ENCODE measurements around the gene TMEM117.

The TMEM117 gene

DNA sequence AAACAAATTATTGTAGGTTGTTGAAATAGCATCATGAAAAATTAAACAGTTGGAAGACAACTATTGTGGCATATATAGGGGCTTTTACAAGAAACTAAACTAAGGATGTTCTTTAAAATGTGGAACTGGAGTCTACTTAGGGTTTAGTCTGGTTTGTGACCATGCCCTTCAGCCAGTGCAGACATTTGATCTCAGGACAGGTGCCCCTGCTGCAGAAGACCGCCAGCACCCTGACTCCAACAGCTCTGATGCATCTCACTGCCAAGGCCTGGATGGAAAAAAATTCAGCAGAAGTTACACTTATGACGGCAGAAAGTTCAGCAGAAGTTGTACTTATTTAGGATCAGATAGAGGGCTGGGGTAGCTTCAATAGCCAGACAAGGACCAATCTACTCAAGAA lies 51.5 kb downstream of the TMEM117 start:
- no peak for DNase-seq

GRCh38 chr12:43891856-43892574 lies 56.1 kb downstream of the TMEM117 start:
- DNase-seq, result no peak

- no peak for DNase-seq
Observed at GRCh38 chr12:43893670-43894069, 57.8 kb downstream of the TMEM117 start.

GRCh38 chr12:43895580-43896206 lies 59.8 kb downstream of the TMEM117 start:
- DNase-seq, result no peak

DNA sequence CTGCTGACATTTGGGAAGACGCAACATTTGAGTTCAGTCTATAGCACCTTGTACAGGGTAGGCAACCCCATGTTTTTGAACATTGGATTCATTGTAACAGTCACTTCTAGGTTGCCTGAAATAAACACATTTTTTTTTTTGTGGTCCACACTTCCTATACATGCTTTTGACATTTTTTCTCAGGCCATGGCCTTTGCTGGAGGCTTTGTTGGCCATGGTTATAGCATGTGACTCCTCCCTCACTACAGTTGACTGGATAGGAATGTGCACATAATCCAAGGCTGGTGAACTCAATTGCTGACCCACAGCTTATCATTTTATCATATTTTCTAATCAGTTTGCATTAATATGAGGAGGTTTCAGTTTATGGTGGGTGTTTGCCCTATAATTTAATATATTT lies 60.6 kb downstream of the TMEM117 start:
- no peak for DNase-seq

DNA sequence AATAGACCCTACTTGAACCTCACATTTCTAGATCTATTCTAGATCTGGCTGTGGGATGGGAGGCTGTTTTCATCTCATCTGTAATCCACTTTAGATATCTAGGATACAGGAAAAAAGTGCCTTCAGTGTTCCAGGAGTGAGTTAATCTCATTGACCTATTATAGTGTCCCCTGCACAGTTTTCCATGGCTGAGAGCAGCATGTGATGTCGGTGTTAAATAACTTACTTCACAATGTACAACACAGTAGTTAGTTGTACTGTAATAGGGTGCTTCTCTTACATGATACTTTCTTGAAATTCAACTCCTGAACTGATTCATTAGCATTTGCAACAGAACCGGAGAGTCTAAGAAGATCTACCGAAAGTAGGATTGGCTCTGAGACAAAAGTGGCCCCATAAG lies 62.6 kb downstream of the TMEM117 start:
- no peak for DNase-seq

DNA sequence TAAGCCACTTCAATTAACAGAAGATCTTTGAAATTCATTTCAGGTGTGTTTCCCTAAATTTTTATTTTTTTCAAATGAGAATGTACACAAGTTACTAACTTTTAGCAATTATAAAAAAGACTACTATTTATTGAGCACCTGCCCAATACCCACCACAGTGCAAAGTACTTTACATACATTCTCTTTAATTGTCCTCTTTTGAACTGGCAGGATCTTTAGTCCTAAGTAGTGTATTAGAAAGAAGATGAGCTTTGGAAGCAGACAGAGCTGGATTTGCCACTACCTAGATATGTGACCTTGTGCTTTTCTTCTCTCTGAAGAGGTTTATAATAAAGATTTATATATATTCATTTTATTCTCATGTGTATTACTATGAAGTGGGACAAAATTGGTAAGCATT lies 63.7 kb downstream of the TMEM117 start:
- no peak for DNase-seq

DNA sequence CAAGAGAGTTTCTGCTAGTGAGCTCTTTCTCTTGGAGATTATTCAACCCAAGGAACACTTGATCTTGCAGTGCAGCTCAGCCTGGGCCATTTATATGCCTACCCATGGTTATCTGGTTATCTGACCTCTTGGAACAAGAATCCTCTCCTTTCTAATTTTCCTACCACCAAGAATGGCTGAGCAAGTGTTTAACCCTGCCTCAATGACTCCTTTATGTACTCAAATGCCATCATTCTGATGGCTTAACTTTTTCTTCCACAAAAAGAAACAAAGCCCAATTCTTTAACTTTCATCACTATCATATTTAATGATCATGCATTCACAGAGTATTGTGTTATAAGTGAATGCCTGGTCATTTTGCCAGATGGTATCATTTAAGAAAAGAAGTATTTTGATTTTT lies 67.8 kb downstream of the TMEM117 start:
- no peak for DNase-seq

GRCh38 chr12:43912859-43913258 lies 77.0 kb downstream of the TMEM117 start:
- DNase-seq, result no peak

DNA sequence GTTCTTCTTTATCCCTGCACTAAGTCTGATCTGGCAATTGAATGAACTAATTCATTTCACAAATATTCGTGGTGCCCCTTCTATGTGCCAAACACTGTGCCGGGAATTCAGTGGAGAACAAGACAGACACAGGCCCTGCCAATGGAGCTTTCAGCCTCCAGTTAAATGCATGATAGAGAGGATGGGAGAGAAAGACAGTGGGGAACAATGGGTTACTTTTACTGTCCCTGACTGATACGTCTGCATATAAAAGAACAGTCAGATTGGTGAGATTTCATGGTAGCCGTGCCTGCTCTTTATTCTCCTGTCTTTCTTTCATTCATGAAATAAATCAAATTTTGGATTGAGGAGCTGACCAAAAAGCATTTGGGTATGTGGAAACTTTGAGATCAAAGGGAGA lies 78.5 kb downstream of the TMEM117 start:
- no peak for DNase-seq

- DNase-seq, result peak in 1 of 2 experiments; percentile 9
Observed at GRCh38 chr12:43914923-43915468, 79.1 kb downstream of the TMEM117 start.

- DNase-seq, result no peak
Observed at GRCh38 chr12:43917896-43918295, 82.0 kb downstream of the TMEM117 start.

DNA sequence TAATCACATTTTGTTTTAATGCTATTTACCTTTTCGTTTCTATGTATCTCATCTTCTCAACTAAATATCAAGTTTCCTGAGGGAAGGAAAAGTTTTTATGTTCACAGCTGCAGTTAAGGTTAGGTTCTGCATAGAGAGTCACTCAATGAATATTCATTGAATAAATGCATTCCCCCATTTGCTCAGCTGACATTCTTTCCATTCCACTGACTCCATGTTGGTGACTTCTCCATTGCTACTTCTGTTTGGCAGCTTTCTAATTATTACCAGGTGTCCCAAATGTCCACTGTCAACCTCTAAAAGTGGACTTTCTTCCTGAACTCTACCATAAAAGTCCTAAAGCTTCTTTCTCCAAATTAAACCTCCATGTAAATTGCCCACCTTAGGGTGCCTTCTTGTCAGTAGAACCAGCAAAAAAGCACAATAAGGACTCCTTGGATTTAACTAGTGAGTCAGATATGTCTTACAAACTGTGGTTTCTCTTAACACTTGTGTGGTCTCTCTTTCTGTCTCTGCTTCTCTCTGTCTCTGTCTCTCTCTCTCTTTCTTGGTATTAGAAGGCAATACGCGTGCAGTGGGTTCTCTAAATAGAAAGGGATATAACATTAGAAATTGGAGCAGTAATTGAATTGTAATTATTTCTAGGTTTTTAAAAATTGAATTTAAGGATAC lies 85.9 kb downstream of the TMEM117 start:
- DNase-seq, result no peak

GRCh38 chr12:43930032-43930431 lies 94.2 kb downstream of the TMEM117 start:
- no peak for DNase-seq

DNA sequence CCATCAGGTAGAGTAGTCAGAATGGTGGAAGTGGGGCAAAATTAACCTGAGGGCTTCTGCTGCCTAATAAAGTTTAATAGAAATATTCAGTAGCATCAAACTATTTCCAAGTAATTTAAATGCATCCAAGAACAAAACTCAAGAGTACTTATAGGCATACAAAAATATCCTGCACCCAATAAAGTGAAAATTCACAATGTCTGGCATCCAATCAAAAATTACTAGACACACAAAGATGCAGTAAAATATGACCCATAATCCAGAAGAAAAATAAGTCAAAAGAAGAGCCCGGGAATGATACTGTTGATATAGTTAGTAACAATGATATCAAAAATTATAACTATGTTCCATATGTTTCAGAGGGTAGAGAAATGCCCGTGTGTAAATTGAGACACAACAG lies 95.3 kb downstream of the TMEM117 start:
- DNase-seq, result no peak

DNA sequence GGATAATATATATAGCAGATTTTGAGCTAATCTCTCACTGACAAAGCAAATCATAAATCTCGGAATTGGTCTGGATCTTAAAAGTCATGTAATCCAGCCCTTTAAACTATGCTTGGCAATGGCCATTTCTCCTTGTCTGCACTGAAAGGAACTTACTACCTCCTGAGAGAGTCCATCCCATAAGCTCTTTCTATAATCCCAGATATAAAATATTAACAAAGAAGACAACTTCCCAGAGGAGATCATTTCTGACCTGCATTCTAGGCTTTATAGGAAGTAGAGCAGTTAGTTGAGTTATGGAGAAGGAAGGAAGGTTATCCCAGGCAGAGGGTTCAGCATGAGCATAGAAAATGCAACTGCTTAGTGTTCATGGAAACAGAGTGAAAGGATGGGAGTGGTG lies 99.7 kb downstream of the TMEM117 start:
- DNase-seq, result no peak

DNA sequence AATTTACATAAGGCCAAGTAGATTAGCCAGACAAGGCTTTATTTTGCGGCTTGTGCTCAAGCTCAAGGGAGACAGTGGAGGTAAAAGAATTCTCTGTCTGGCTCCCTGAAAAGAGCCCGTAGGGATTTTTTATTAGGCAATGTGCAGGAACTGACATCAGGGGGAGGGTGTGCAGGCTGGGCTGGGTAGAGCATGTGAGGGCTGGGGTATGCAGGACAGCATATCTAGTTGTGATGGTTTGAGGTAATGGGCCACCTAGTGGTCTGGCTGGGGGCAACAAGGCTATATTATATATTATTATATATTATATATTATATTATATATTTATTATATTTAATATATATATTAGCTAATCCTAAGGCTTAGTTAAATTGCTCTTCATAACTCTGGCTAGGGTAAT lies 102.1 kb downstream of the TMEM117 start:
- peak in 1 of 2 experiments; percentile 2 for DNase-seq

- DNase-seq, result no peak
Observed at GRCh38 chr12:43942379-43942778, 106.5 kb downstream of the TMEM117 start.

GRCh38 chr12:43945983-43946382 lies 110.1 kb downstream of the TMEM117 start:
- no peak for DNase-seq

GRCh38 chr12:43951286-43951685 lies 115.4 kb downstream of the TMEM117 start:
- no peak for DNase-seq

DNA sequence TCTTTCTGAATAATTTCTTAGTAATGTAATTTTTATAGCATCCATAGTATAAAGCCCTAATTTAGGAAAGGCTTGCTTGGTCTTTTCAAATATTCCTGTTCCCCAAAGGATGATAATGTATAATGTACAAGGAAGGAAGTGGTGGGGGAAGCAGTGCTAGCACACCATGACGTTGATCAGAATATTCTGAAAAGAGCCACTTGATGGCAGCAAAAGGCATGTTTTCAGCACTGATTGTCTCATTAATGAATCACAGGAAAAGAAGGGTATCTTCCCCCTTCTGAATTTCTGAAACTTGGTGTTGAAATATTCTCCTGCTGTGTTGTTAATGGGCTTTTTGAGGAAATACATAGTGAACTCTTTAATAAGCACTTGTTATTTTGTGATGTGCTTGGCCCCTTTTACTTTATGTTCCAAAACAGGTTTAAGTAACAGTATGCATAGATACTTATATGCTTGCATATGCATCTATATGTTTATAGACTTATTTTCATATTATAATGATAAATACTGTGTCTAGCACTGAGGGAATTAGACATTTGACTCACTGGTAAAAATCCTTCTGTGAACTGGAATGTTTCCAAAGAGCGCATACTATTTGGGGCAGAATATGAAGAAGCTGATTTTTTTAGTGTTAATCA lies 122.0 kb downstream of the TMEM117 start:
- DNase-seq, result peak in 1 of 2 experiments; percentile 44

- DNase-seq, result no peak
Observed at GRCh38 chr12:43964033-43964432, 128.2 kb downstream of the TMEM117 start.

DNA sequence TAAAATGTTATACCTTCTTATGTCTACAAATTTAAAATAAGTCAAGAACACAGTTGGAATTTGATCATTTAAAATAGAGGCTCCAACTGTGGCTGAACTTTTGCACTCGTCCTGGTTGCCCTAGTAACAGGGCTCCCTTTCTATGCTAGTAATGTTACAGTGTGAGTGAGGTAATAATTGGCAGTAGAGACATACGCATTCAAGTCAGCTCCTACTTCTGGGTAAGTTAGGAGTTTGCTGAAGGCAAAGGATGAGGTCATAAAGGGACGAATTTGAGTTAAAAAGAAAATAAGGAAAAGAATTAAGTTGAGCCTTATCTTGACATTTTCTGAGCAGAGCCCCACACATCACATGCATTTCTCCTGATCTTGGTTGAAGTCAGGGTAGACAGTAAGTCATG lies 129.1 kb downstream of the TMEM117 start:
- DNase-seq, result no peak

Data from SW 1271 (cell line).